DOHH2 (cell line): ENCODE results near the gene PCAT7.
A peak's percentile ranks its signal among the peaks of the same experiment; 100 is the strongest.

Experiments used
- H3F3A ChIP-seq: fragments of 200-600 bp; sonication (generic), shearing (Covaris generic); 2 replicates; pipeline ENCODE4 v1.6.0; 2016; ENCODE audit warnings: antibody characterized with exemption, mild to moderate bottlenecking; ENCODE audit not compliant: control insufficient read depth, insufficient read depth
- H3K27ac ChIP-seq: fragments of 200-600 bp; sonication (generic); 2 replicates; pipeline ENCODE4 v1.5.1; 2014; ENCODE audit warnings: low read depth, mild to moderate bottlenecking, low read length, moderate library complexity
- H3K27me3 ChIP-seq: fragments of 200-600 bp; sonication (generic); 2 replicates; pipeline ENCODE4 v1.6.1; 2014; ENCODE audit warnings: mild to moderate bottlenecking, low read length, mixed read lengths; ENCODE audit not compliant: control insufficient read depth
- H3K36me3 ChIP-seq: fragments of 200-600 bp; sonication (generic); 2 replicates; pipeline ENCODE4 v1.6.1; 2014; ENCODE audit warnings: mild to moderate bottlenecking, low read length, moderate library complexity, mixed read lengths; ENCODE audit not compliant: control insufficient read depth
- H3K4me1 ChIP-seq: fragments of 200-600 bp; sonication (generic); 2 replicates; pipeline ENCODE4 v1.6.1; 2014; ENCODE audit warnings: mild to moderate bottlenecking, low read length, mixed read lengths; ENCODE audit not compliant: control insufficient read depth
- H3K4me2 ChIP-seq: fragments of 200-600 bp; sonication (generic); 2 replicates; pipeline ENCODE4 v1.6.0; 2014; ENCODE audit warnings: mild to moderate bottlenecking, low read length, moderate library complexity
- H3K4me3 ChIP-seq: fragments of 200-600 bp; sonication (generic); 2 replicates; pipeline ENCODE4 v1.5.1; 2014; ENCODE audit warnings: mild to moderate bottlenecking, low read length, mixed read lengths
- H3K79me2 ChIP-seq: fragments of 200-600 bp; sonication (generic); 2 replicates; pipeline ENCODE4 v1.6.1; 2014; ENCODE audit warnings: mild to moderate bottlenecking, low read length, mixed read lengths; ENCODE audit not compliant: control insufficient read depth
- H3K9me2 ChIP-seq: fragments of 200-600 bp; sonication (generic); replicated peaks from 2 replicates; pipeline ENCODE4 v1.6.1; 2014; ENCODE audit warnings: mild to moderate bottlenecking, low read length, mixed read lengths; ENCODE audit not compliant: control insufficient read depth
- H3K9me3 ChIP-seq: fragments of 200-600 bp; sonication (generic); 2 replicates; pipeline ENCODE4 v1.6.1; 2014; ENCODE audit warnings: antibody characterized with exemption, low read length, mixed read lengths; ENCODE audit not compliant: control insufficient read depth, insufficient read depth
- H4K20me1 ChIP-seq: fragments of 200-600 bp; sonication (generic); 2 replicates; pipeline ENCODE4 v1.6.0; 2014; ENCODE audit warnings: low read depth, mild to moderate bottlenecking, antibody characterized with exemption, low read length, moderate library complexity; ENCODE audit not compliant: control insufficient read depth, insufficient read depth
- EZH2phosphoT487 ChIP-seq: fragments of 200-600 bp; sonication (generic); IDR thresholded peaks from 2 replicates; pipeline ENCODE4 v1.6.1; 2017; ENCODE audit warnings: borderline replicate concordance, mild to moderate bottlenecking, antibody characterized with exemption, low read length, moderate library complexity, mixed read lengths
- TF ChIP-seq, protein P1 (sequence below): fragments of 200-600 bp; sonication (generic); IDR thresholded peaks from one replicate; pipeline ENCODE4 v1.5.1; 2014; ENCODE audit warnings: antibody characterized with exemption, mild to moderate bottlenecking, low read depth, low read length; ENCODE audit not compliant: poor library complexity, severe bottlenecking

The PCAT7 gene

DNA sequence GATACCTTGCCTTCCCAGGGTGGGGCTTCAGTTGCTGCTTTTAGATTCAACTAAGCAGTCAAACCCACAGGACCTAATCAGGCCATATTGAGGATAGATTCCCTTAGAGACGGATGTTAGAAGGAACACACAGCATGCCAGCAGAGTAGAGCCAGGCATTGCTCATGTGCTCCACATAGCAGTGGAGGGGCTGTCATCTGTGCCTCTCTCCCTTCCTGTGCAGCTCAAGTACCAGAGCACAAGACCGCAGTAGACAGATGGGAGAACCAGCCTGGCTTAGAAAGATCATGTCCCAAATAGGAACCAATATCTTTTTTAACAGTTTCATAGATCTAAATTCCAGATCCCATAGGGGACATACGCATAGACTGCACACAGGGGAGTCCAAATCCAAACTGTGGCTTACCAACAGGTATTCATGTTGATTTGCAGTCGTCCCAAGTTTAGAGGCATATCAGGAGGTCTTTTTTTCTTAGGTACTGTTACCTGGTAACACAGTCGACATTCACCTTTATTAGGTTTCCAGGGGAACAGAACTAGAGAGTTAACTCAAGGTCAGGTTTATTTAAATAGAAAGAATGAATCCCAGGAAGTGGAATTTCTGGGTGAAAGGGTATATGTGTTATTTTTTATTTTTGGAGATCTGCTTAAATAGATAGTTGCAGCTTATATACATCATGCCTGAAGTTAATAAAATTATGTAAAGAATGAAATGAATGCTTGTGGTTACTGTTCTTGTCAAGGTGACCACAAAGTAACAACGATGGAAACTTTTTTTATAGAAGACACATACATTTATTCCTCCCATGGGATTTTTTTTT, 43.5 kb upstream of the PCAT7 start:
- Histone ChIP-seq H3K4me2 (peak overlapping the region; percentile 31), H3K79me2 (no peaks in the 10 kb centered on the region)

DNA sequence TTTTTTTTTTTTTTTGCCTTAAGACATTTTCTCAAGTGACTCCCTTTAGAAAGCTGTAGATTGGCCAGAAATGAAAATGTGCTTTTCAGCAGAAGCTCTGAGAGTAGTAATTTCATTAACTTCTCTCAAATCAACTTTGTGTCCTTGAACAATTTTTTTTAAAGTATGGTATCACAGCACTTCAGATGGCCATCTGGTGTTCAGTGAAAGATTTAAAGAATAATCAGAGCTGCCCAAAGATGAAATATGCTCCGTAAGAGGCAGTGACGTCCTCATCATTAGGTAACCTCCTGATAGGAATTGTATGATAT, 43.0 kb upstream of the PCAT7 start:
- TF ChIP-seq EZH2phosphoT487: no peak
- TF ChIP-seq, protein P1, sequence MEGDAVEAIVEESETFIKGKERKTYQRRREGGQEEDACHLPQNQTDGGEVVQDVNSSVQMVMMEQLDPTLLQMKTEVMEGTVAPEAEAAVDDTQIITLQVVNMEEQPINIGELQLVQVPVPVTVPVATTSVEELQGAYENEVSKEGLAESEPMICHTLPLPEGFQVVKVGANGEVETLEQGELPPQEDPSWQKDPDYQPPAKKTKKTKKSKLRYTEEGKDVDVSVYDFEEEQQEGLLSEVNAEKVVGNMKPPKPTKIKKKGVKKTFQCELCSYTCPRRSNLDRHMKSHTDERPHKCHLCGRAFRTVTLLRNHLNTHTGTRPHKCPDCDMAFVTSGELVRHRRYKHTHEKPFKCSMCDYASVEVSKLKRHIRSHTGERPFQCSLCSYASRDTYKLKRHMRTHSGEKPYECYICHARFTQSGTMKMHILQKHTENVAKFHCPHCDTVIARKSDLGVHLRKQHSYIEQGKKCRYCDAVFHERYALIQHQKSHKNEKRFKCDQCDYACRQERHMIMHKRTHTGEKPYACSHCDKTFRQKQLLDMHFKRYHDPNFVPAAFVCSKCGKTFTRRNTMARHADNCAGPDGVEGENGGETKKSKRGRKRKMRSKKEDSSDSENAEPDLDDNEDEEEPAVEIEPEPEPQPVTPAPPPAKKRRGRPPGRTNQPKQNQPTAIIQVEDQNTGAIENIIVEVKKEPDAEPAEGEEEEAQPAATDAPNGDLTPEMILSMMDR: no peak
- Histone ChIP-seq H3K27ac (peak overlapping the region; percentile 23; the same call in 1 of the 2 replicates), H4K20me1 (no peaks in the 10 kb centered on the region), H3F3A (peaks cover 3% of the 10 kb centered on the region), H3K9me3 (no peaks in the 10 kb centered on the region), H3K27me3 (no peaks in the 10 kb centered on the region; the same call in 1 of the 2 replicates), H3K79me2 (no peaks in the 10 kb centered on the region), H3K9me2 (no peaks in the 10 kb centered on the region), H3K36me3 (no peaks in the 10 kb centered on the region), H3K4me1 (peaks cover 50% of the 10 kb centered on the region), H3K4me3 (no peak overlapping the region), H3K4me2 (peak overlapping the region; percentile 31; the same call in 1 of the 2 replicates)

More for the DNA sequence above, 43.5 kb upstream of the PCAT7 start:
- Histone ChIP-seq H3K36me3 (no peaks in the 10 kb centered on the region), H4K20me1 (no peaks in the 10 kb centered on the region), H3K9me3 (no peaks in the 10 kb centered on the region), H3K27me3 (no peaks in the 10 kb centered on the region; the same call in 1 of the 2 replicates), H3K9me2 (no peaks in the 10 kb centered on the region), H3K4me1 (peaks cover 53% of the 10 kb centered on the region), H3K4me3 (no peak overlapping the region), H3F3A (peaks cover 4% of the 10 kb centered on the region), H3K27ac (peak overlapping the region; percentile 23; the same call in 1 of the 2 replicates)
- no peak for TF ChIP-seq EZH2phosphoT487
- TF ChIP-seq, protein P1: no peak

DNA sequence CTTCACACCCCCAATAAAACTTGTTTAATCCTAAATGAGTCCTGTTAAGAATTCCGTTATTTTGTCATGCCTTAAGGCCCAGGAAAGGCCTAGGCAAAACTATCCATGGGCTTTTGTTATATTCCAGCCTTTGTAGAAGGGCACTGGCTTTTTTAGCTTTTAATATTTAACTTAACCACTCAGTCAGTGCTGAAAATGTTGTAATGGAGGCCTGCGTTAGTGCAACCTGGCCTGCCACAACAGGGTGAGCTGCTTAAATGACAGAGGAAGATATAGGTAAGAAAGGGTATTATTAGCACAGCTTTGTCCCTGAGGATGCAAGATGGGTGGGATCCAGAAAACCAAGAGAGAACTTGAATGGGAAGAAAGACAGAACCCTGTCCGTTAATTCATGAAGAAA, 40.2 kb upstream of the PCAT7 start:
- TF ChIP-seq, protein P1: no peak
- no peak for TF ChIP-seq EZH2phosphoT487
- H4K20me1 ChIP-seq: no peaks in the 10 kb centered on the region
- no peaks in the 10 kb centered on the region for H3K9me3 ChIP-seq

More for the DNA sequence above, 40.2 kb upstream of the PCAT7 start:
- Histone ChIP-seq H3K27me3 (no peaks in the 10 kb centered on the region; the same call in 1 of the 2 replicates), H3K4me2 (no peak overlapping the region), H3K4me3 (no peak overlapping the region), H3F3A (no peaks in the 10 kb centered on the region), H3K9me2 (no peaks in the 10 kb centered on the region), H3K4me1 (peaks cover 34% of the 10 kb centered on the region), H3K79me2 (no peaks in the 10 kb centered on the region), H3K36me3 (no peaks in the 10 kb centered on the region), H3K27ac (no peak overlapping the region)
